GM19239 (cell line): ENCODE data around the gene AFM.
"Not testable (repeated sequence)": the region's sequence is repeated elsewhere in the genome, so short reads cannot be mapped to it uniquely, and the experiment has no call there.

ENCODE experiments used
- DNase-seq: peaks from one replicate; pipeline ENCODE4 v3.0.0; 2011; ENCODE audit warnings: low spot score; ENCODE audit not compliant: insufficient read length
- FAIRE-seq: peaks from 2 replicates; lab custom pipeline; 2011; peaks lifted over from hg19 to GRCh38; lab: Jason Lieb, UNC

The AFM gene

GRCh38 chr4:73499996-73500765 lies 18.6 kb downstream of the AFM start:
- FAIRE-seq (peak; percentile 26), DNase-seq (no peak)

GRCh38 chr4:73501664-73502265 lies 20.2 kb downstream of the AFM start:
- DNase-seq: no peak
- no peak for FAIRE-seq

- FAIRE-seq: no peak
- DNase-seq: no peak
These were observed 24.0 kb downstream of the AFM start for GRCh38 chr4:73505567-73505966.

GRCh38 chr4:73507541-73507940 lies 26.0 kb downstream of the AFM start:
- FAIRE-seq (no peak), DNase-seq (no peak)

- FAIRE-seq: no peak
- DNase-seq: no peak
These were observed 27.1 kb downstream of the AFM start for GRCh38 chr4:73508651-73509050.

- FAIRE-seq: no peak
- no peak for DNase-seq
These were observed 36.8 kb downstream of the AFM start for GRCh38 chr4:73518340-73518739.

- no peak for DNase-seq
- FAIRE-seq: no peak
These were observed 39.3 kb downstream of the AFM start for GRCh38 chr4:73520821-73521220.

- FAIRE-seq (no peak), DNase-seq (no peak)
These were observed 41.6 kb downstream of the AFM start for GRCh38 chr4:73523126-73523525.

GRCh38 chr4:73525611-73526010 lies 44.1 kb downstream of the AFM start:
- DNase-seq: no peak
- FAIRE-seq: no peak

- FAIRE-seq: no peak
These were observed 45.7 kb downstream of the AFM start for GRCh38 chr4:73527196-73527595.

GRCh38 chr4:73528171-73528570 lies 46.6 kb downstream of the AFM start:
- DNase-seq: no peak
- FAIRE-seq: no peak

More at GRCh38 chr4:73527196-73527595, 45.7 kb downstream of the AFM start:
- no peak for DNase-seq

- no peak for FAIRE-seq
These were observed 52.2 kb downstream of the AFM start for GRCh38 chr4:73533515-73534422.

GRCh38 chr4:73538162-73538561 lies 56.6 kb downstream of the AFM start:
- no peak for DNase-seq
- peak; percentile 8 for FAIRE-seq

More at GRCh38 chr4:73533515-73534422, 52.2 kb downstream of the AFM start:
- DNase-seq: no peak

GRCh38 chr4:73539386-73539785 lies 57.8 kb downstream of the AFM start:
- FAIRE-seq: no peak
- no peak for DNase-seq

- FAIRE-seq (no peak), DNase-seq (no peak)
These were observed 59.3 kb downstream of the AFM start for GRCh38 chr4:73540826-73541225.

GRCh38 chr4:73541251-73541650 lies 59.7 kb downstream of the AFM start:
- no peak for FAIRE-seq
- DNase-seq: no peak

GRCh38 chr4:73544620-73545019 lies 63.1 kb downstream of the AFM start:
- no peak for FAIRE-seq

GRCh38 chr4:73550865-73551264 lies 69.3 kb downstream of the AFM start:
- DNase-seq, FAIRE-seq: not testable (repeated sequence)

More at GRCh38 chr4:73544620-73545019, 63.1 kb downstream of the AFM start:
- no peak for DNase-seq
